ENCODE data around the gene RIBC2.
"Not testable (repeated sequence)": the region's sequence is repeated elsewhere in the genome, so short reads cannot be mapped to it uniquely, and the experiment has no call there.

RIBC2 gene

GRCh38 chr22:45413368-45414211 is at the start of gene RIBC2, which contains the start of gene SMC1B:
Gene RIBC2 (plus strand): TSS chr22:45413693. CDS start chr22:45413887, 194 bp downstream.
Gene SMC1B (minus strand): TSS chr22:45413599. CDS start chr22:45413567, 32 bp downstream.
- peaks cover 17% of the 10 kb centered on the region for H3K4me1 Mint-ChIP-seq (ENCODE audit: low read depth)
- peak within 1 kb of the TSS; percentile 88 for H3K27ac Mint-ChIP-seq
- H3K4me3 Mint-ChIP-seq: peak within 1 kb of the TSS; percentile 86
- H3K27me3 Mint-ChIP-seq (ENCODE audit: low read depth): peaks cover 10% of the 10 kb centered on the region
- no peaks in the 10 kb centered on the region for H3K9me3 Mint-ChIP-seq
- H3K36me3 Mint-ChIP-seq (ENCODE audit: low read depth): peaks cover 9% of the 10 kb centered on the region

- Mint-ChIP-seq H3K9me3 (peaks cover 7% of the 10 kb centered on the region), H3K4me3 (no peak overlapping the region), H3K27ac (no peak overlapping the region), H3K27me3 (ENCODE audit: low read depth) (peaks cover 17% of the 10 kb centered on the region), H3K36me3 (ENCODE audit: low read depth) (peaks cover 4% of the 10 kb centered on the region), H3K4me1 (ENCODE audit: low read depth) (no peaks in the 10 kb centered on the region)
These were observed 46.8 kb upstream of the RIBC2 start for GRCh38 chr22:45366713-45367112.

- H3K36me3 Mint-ChIP-seq (ENCODE audit: low read depth); H3K4me1 Mint-ChIP-seq (ENCODE audit: low read depth); H3K4me3 Mint-ChIP-seq; H3K9me3 Mint-ChIP-seq; H3K27ac Mint-ChIP-seq: not testable (repeated sequence)
- H3K27me3 Mint-ChIP-seq (ENCODE audit: low read depth): peaks cover 21% of the 10 kb centered on the region
These were observed 39.9 kb upstream of the RIBC2 start for GRCh38 chr22:45373592-45373991.

GRCh38 chr22:45376009-45376408 is 37.5 kb upstream of the RIBC2 start:
- Mint-ChIP-seq H3K4me3 (no peak overlapping the region), H3K4me1 (ENCODE audit: low read depth) (peaks cover 3% of the 10 kb centered on the region), H3K27ac (no peak overlapping the region), H3K36me3 (ENCODE audit: low read depth) (no peaks in the 10 kb centered on the region), H3K27me3 (ENCODE audit: low read depth) (peaks cover 28% of the 10 kb centered on the region), H3K9me3 (no peaks in the 10 kb centered on the region)

- H3K4me1 Mint-ChIP-seq (ENCODE audit: low read depth): peaks cover 3% of the 10 kb centered on the region
These were observed 36.8 kb upstream of the RIBC2 start for GRCh38 chr22:45376703-45377102.

GRCh38 chr22:45381348-45381747 is 32.1 kb upstream of the RIBC2 start:
- Mint-ChIP-seq H3K4me1 (ENCODE audit: low read depth) (peaks cover 3% of the 10 kb centered on the region), H3K27me3 (ENCODE audit: low read depth) (peaks cover 18% of the 10 kb centered on the region), H3K27ac (no peak overlapping the region), H3K36me3 (ENCODE audit: low read depth) (no peaks in the 10 kb centered on the region), H3K4me3 (no peak overlapping the region), H3K9me3 (no peaks in the 10 kb centered on the region)

More at GRCh38 chr22:45376703-45377102, 36.8 kb upstream of the RIBC2 start:
- H3K4me3 Mint-ChIP-seq: no peak overlapping the region
- H3K9me3 Mint-ChIP-seq: no peaks in the 10 kb centered on the region
- H3K27me3 Mint-ChIP-seq (ENCODE audit: low read depth): peaks cover 26% of the 10 kb centered on the region
- H3K36me3 Mint-ChIP-seq (ENCODE audit: low read depth): no peaks in the 10 kb centered on the region
- H3K27ac Mint-ChIP-seq: no peak overlapping the region

GRCh38 chr22:45389546-45389945 is 23.9 kb upstream of the RIBC2 start:
- no peaks in the 10 kb centered on the region for H3K36me3 Mint-ChIP-seq (ENCODE audit: low read depth)
- no peak overlapping the region for H3K27ac Mint-ChIP-seq
- peaks cover 26% of the 10 kb centered on the region for H3K27me3 Mint-ChIP-seq (ENCODE audit: low read depth)
- no peaks in the 10 kb centered on the region for H3K9me3 Mint-ChIP-seq
- H3K4me3 Mint-ChIP-seq: no peak overlapping the region
- H3K4me1 Mint-ChIP-seq (ENCODE audit: low read depth): no peaks in the 10 kb centered on the region

GRCh38 chr22:45397806-45398205 is 15.7 kb upstream of the RIBC2 start:
- Mint-ChIP-seq H3K4me3 (no peak overlapping the region), H3K27ac (no peak overlapping the region), H3K36me3 (ENCODE audit: low read depth) (no peaks in the 10 kb centered on the region), H3K27me3 (ENCODE audit: low read depth) (peaks cover 18% of the 10 kb centered on the region), H3K9me3 (no peaks in the 10 kb centered on the region), H3K4me1 (ENCODE audit: low read depth) (no peaks in the 10 kb centered on the region)

- Mint-ChIP-seq H3K27ac (no peak overlapping the region), H3K9me3 (no peaks in the 10 kb centered on the region), H3K4me1 (ENCODE audit: low read depth) (no peaks in the 10 kb centered on the region), H3K36me3 (ENCODE audit: low read depth) (no peaks in the 10 kb centered on the region), H3K4me3 (no peak overlapping the region), H3K27me3 (ENCODE audit: low read depth) (peaks cover 18% of the 10 kb centered on the region)
These were observed 15.3 kb upstream of the RIBC2 start for GRCh38 chr22:45398214-45398613.

GRCh38 chr22:45399712-45400445 is 13.6 kb upstream of the RIBC2 start:
- Mint-ChIP-seq H3K27me3 (ENCODE audit: low read depth) (peaks cover 18% of the 10 kb centered on the region), H3K36me3 (ENCODE audit: low read depth) (no peaks in the 10 kb centered on the region), H3K27ac (no peak overlapping the region), H3K4me1 (ENCODE audit: low read depth) (no peaks in the 10 kb centered on the region), H3K9me3 (no peaks in the 10 kb centered on the region), H3K4me3 (no peak overlapping the region)

- Mint-ChIP-seq H3K4me1 (ENCODE audit: low read depth) (no peaks in the 10 kb centered on the region), H3K27me3 (ENCODE audit: low read depth) (peaks cover 14% of the 10 kb centered on the region), H3K9me3 (no peaks in the 10 kb centered on the region), H3K36me3 (ENCODE audit: low read depth) (no peaks in the 10 kb centered on the region), H3K4me3 (no peak overlapping the region), H3K27ac (no peak overlapping the region)
These were observed 11.0 kb upstream of the RIBC2 start for GRCh38 chr22:45402466-45402985.

GRCh38 chr22:45407793-45408192 is 5.7 kb upstream of the RIBC2 start:
- Mint-ChIP-seq H3K36me3 (ENCODE audit: low read depth) (no peaks in the 10 kb centered on the region), H3K27me3 (ENCODE audit: low read depth) (peaks cover 8% of the 10 kb centered on the region), H3K27ac (no peak overlapping the region)

GRCh38 chr22:45413013-45413367 is 503 bp upstream of the RIBC2 start:
- H3K36me3 Mint-ChIP-seq (ENCODE audit: low read depth): peaks cover 8% of the 10 kb centered on the region
- no peak overlapping the region for H3K27ac Mint-ChIP-seq
- peaks cover 11% of the 10 kb centered on the region for H3K27me3 Mint-ChIP-seq (ENCODE audit: low read depth)
- peaks cover 17% of the 10 kb centered on the region for H3K4me1 Mint-ChIP-seq (ENCODE audit: low read depth)
- no peaks in the 10 kb centered on the region for H3K9me3 Mint-ChIP-seq
- H3K4me3 Mint-ChIP-seq: peak overlapping the region; percentile 68

More at GRCh38 chr22:45407793-45408192, 5.7 kb upstream of the RIBC2 start:
- Mint-ChIP-seq H3K4me1 (ENCODE audit: low read depth) (no peaks in the 10 kb centered on the region), H3K9me3 (no peaks in the 10 kb centered on the region), H3K4me3 (no peak overlapping the region)

- H3K4me1 Mint-ChIP-seq (ENCODE audit: low read depth): peaks cover 23% of the 10 kb centered on the region
- no peak overlapping the region for H3K27ac Mint-ChIP-seq
- peaks cover 3% of the 10 kb centered on the region for H3K27me3 Mint-ChIP-seq (ENCODE audit: low read depth)
- H3K4me3 Mint-ChIP-seq: no peak overlapping the region
- peaks cover 25% of the 10 kb centered on the region for H3K36me3 Mint-ChIP-seq (ENCODE audit: low read depth)
- no peaks in the 10 kb centered on the region for H3K9me3 Mint-ChIP-seq
These were observed 4.7 kb downstream of the RIBC2 start for GRCh38 chr22:45418056-45418769.

All from T-helper 1 cell treated with Interleukin-12 subunit alpha and Interleukin-12 subunit beta and Interleukin-4 antibody, amounts not matched to agents 30 μg/mL and 1 μg/mL, for 36 hours (primary cell).